ENCODE data around the gene ADPRH. TPM values are rescaled to one million over a fixed set of nuclear protein-coding genes. Genes with fewer than 3 reads are reported as not detected.

The ADPRH gene
- total RNA-seq, 1 experiment from 2014 or later, result 2.8 TPM

DNA sequence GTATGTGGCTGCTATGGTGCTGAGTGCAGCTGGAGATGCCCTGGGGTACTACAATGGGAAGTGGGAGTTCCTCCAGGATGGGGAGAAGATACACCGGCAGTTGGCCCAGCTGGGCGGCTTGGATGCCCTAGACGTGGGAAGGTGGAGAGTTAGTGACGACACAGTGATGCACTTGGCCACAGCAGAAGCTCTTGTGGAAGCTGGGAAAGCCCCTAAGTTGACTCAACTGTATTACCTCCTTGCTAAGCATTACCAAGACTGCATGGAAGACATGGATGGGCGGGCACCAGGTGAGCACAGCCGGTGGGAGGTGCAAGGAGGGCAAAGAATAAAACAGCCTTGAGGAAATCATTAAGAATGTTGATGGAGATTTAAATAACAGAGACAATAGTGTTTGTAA is 2.9 kb downstream of the ADPRH start:
- TF ChIP-seq, protein P1, sequence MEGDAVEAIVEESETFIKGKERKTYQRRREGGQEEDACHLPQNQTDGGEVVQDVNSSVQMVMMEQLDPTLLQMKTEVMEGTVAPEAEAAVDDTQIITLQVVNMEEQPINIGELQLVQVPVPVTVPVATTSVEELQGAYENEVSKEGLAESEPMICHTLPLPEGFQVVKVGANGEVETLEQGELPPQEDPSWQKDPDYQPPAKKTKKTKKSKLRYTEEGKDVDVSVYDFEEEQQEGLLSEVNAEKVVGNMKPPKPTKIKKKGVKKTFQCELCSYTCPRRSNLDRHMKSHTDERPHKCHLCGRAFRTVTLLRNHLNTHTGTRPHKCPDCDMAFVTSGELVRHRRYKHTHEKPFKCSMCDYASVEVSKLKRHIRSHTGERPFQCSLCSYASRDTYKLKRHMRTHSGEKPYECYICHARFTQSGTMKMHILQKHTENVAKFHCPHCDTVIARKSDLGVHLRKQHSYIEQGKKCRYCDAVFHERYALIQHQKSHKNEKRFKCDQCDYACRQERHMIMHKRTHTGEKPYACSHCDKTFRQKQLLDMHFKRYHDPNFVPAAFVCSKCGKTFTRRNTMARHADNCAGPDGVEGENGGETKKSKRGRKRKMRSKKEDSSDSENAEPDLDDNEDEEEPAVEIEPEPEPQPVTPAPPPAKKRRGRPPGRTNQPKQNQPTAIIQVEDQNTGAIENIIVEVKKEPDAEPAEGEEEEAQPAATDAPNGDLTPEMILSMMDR (IDR thresholded peaks at IDR 0.05; ENCODE audit: insufficient read depth in 1 of 2, low read depth in 1 of 2, low read length in 1 of 2, severe bottlenecking in 1 of 2, unreplicated experiment in 1 of 2), result no peak
- no peak overlapping the region for H3K4me3 ChIP-seq (ENCODE audit: low read depth, low read length)
- no peak overlapping the region for H3K4me3 Mint-ChIP-seq (ENCODE audit: unreplicated experiment)
- intact Hi-C loops (cut with micrococcal nuclease; ENCODE audit: unreplicated experiment), result no loop called here
- H3K4me1 ChIP-seq, result peaks cover 6% of the 10 kb centered on the region; the same call in 1 of the 2 replicates
- no peaks in the 10 kb centered on the region for H3K9me3 Mint-ChIP-seq (ENCODE audit: unreplicated experiment)
- no peaks in the 10 kb centered on the region for H3K27me3 Mint-ChIP-seq (ENCODE audit: insufficient read depth, unreplicated experiment)
- H3K27ac Mint-ChIP-seq (ENCODE audit: unreplicated experiment), result no peak overlapping the region
- H3K27me3 ChIP-seq (replicated peaks; ENCODE audit: control insufficient read depth, insufficient read depth, low read length), result no peaks in the 10 kb centered on the region
- CTCF ChIA-PET, result no interaction called here
- no peaks in the 10 kb centered on the region for H3K9me3 ChIP-seq
- H3K36me3 Mint-ChIP-seq (ENCODE audit: insufficient read depth, unreplicated experiment), result no peaks in the 10 kb centered on the region
- no peak for DNase-seq
- no TSS peak for BruUV-seq (replicated peaks)
- POLR2A ChIA-PET, result no interaction called here
- H3K36me3 ChIP-seq (ENCODE audit: control insufficient read depth, insufficient read depth, low read length), result no peaks in the 10 kb centered on the region
- peaks cover 13% of the 10 kb centered on the region for H3K4me1 Mint-ChIP-seq (ENCODE audit: low read depth, unreplicated experiment)

DNA sequence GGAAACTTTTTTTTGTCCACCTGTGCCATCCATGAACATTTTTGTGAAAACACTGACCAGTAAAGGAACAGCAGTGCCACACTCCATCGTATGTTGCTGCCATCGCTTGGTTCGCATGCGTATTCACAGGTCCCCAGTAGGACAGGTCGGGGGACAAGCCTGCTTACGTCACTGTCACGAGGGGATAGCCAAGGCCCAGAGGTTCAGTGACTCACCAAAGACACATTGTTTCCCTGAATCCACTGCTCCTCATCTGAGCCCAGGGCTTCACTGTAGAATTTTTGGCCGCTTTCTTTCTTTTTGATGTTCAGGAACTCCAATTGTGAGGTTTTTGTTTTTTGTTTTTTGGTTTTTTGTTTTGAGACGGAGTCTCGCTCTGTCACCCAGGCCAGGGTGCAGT is 5.9 kb downstream of the ADPRH start:
- BruUV-seq (replicated peaks), result no TSS peak

DNA sequence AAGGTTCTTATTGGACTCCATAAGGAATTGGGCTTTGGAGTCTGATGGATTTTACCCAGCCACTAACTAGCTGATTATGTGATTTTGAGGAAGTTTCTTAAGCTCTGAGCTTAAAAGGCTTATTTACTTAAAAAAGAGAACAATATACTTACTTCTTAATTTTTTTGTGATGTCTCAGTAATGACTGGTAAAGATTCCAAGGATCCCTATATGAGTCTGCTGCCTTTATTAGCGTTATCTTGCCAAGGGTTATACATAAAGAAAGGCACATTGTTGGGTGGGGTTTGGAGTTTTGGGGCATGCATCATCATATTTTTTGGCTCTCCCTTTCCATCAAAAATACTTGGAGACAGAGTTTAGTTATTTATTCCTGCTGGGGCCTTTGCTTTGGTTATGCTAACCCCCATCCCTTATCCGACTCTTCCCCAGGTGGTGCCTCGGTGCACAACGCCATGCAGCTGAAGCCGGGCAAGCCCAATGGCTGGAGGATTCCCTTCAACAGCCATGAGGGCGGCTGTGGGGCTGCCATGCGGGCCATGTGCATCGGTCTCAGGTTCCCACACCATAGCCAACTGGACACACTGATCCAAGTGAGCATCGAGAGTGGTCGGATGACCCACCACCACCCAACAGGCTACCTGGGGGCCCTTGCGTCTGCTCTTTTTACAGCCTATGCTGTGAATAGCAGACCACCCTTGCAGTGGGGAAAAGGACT is 6.7 kb downstream of the ADPRH start:
- Mint-ChIP-seq H3K4me1 (ENCODE audit: low read depth, unreplicated experiment) (no peaks in the 10 kb centered on the region), H3K27ac (ENCODE audit: unreplicated experiment) (no peak overlapping the region), H3K9me3 (ENCODE audit: unreplicated experiment) (peaks cover 14% of the 10 kb centered on the region), H3K27me3 (ENCODE audit: insufficient read depth, unreplicated experiment) (peaks cover 2% of the 10 kb centered on the region), H3K36me3 (ENCODE audit: insufficient read depth, unreplicated experiment) (no peaks in the 10 kb centered on the region), H3K4me3 (ENCODE audit: unreplicated experiment) (no peak overlapping the region)
- intact Hi-C loops (cut with micrococcal nuclease; ENCODE audit: unreplicated experiment), result no loop called here
- ChIA-PET POLR2A (no interaction called here), CTCF (no interaction called here)
- Histone ChIP-seq H3K9me3 (no peaks in the 10 kb centered on the region), H3K36me3 (ENCODE audit: control insufficient read depth, insufficient read depth, low read length) (no peaks in the 10 kb centered on the region), H3K4me3 (ENCODE audit: low read depth, low read length) (no peak overlapping the region), H3K4me1 (no peaks in the 10 kb centered on the region), H3K27me3 (replicated peaks; ENCODE audit: control insufficient read depth, insufficient read depth, low read length) (no peaks in the 10 kb centered on the region)
- TF ChIP-seq, protein P1 (IDR thresholded peaks at IDR 0.05; ENCODE audit: insufficient read depth in 1 of 2, low read depth in 1 of 2, low read length in 1 of 2, severe bottlenecking in 1 of 2, unreplicated experiment in 1 of 2), result no peak
- no TSS peak for BruUV-seq (replicated peaks)
- no peak for DNase-seq

More for the DNA sequence above, 5.9 kb downstream of the ADPRH start:
- TF ChIP-seq, protein P1 (IDR thresholded peaks at IDR 0.05; ENCODE audit: insufficient read depth in 1 of 2, low read depth in 1 of 2, low read length in 1 of 2, severe bottlenecking in 1 of 2, unreplicated experiment in 1 of 2), result no peak
- H3K4me1 Mint-ChIP-seq (ENCODE audit: low read depth, unreplicated experiment), result no peaks in the 10 kb centered on the region
- no peak overlapping the region for H3K4me3 ChIP-seq (ENCODE audit: low read depth, low read length)
- no peaks in the 10 kb centered on the region for H3K36me3 Mint-ChIP-seq (ENCODE audit: insufficient read depth, unreplicated experiment)
- H3K9me3 ChIP-seq, result no peaks in the 10 kb centered on the region
- intact Hi-C loops (cut with micrococcal nuclease; ENCODE audit: unreplicated experiment), result no loop called here
- no peak overlapping the region for H3K4me3 Mint-ChIP-seq (ENCODE audit: unreplicated experiment)
- no peak overlapping the region for H3K27ac Mint-ChIP-seq (ENCODE audit: unreplicated experiment)
- no peak for DNase-seq
- H3K36me3 ChIP-seq (ENCODE audit: control insufficient read depth, insufficient read depth, low read length), result no peaks in the 10 kb centered on the region
- ChIA-PET POLR2A (no interaction called here), CTCF (no interaction called here)
- no peaks in the 10 kb centered on the region for H3K27me3 ChIP-seq (replicated peaks; ENCODE audit: control insufficient read depth, insufficient read depth, low read length)
- peaks cover 2% of the 10 kb centered on the region for H3K27me3 Mint-ChIP-seq (ENCODE audit: insufficient read depth, unreplicated experiment)
- peaks cover 10% of the 10 kb centered on the region for H3K9me3 Mint-ChIP-seq (ENCODE audit: unreplicated experiment)
- peaks cover 4% of the 10 kb centered on the region; the same call in 1 of the 2 replicates for H3K4me1 ChIP-seq
